PC-3 (cell line): Measurements from ENCODE around the gene IDE. TPM values are rescaled to one million over a fixed set of nuclear protein-coding genes. Genes with fewer than 3 reads are reported as not detected.

Experiments
- ATAC-seq: fragments of 200-7000 bp; cut with Tn5 transposase; 2 replicates; pipeline ENCODE4 v1.9.1; 2020; ENCODE audit warnings: mild to moderate bottlenecking, moderate library complexity
- BruUV-seq: library from RNA; stranded (reverse); fragments of 400-500 nt; replicated peaks from 2 replicates; lab custom pipeline; 2021; lab: Mats Ljungman, UMichigan
- CTCF ChIA-PET: fragments of 300-600 bp; sonication (Branson Sonifier 250); formaldehyde crosslinking; loops from one replicate; lab custom pipeline; 2022; ENCODE audit warnings: antibody characterized with exemption; lab: Charles Lee
- POLR2A ChIA-PET: fragments of 300-600 bp; sonication (Branson Sonifier 250); formaldehyde crosslinking; loops from one replicate; lab custom pipeline; 2022; ENCODE audit warnings: antibody characterized with exemption; ENCODE audit not compliant: unreplicated experiment; lab: Charles Lee
- DNase-seq: peaks from one replicate; pipeline ENCODE4 v3.0.0-alpha.2; 2015
- H2AFZ ChIP-seq: fragments of 300-600 bp; sonication (generic); 2 replicates; pipeline ENCODE4 v1.6.0; 2016; ENCODE audit warnings: antibody characterized with exemption, low read length
- H3F3A ChIP-seq: fragments of 300-600 bp; sonication (generic); one replicate; pipeline ENCODE4 v1.6.0; 2017; ENCODE audit warnings: antibody characterized with exemption, low read length, control low read depth, mild to moderate bottlenecking; ENCODE audit not compliant: unreplicated experiment
- H3K27ac ChIP-seq: fragments of 300-600 bp; sonication (generic); 2 replicates; pipeline ENCODE4 v1.5.1; 2016; ENCODE audit warnings: mild to moderate bottlenecking, low read length
- H3K27me3 ChIP-seq: fragments of 300-600 bp; sonication (generic); 2 replicates; pipeline ENCODE4 v1.6.1; 2016; ENCODE audit warnings: low read length, mixed read lengths
- H3K36me3 ChIP-seq: fragments of 300-600 bp; sonication (generic); 2 replicates; pipeline ENCODE4 v1.6.1; 2016; ENCODE audit warnings: low read depth, mixed run types, low read length, mixed read lengths
- H3K4me1 ChIP-seq: fragments of 300-600 bp; sonication (generic); 2 replicates; pipeline ENCODE4 v1.5.1; 2016; ENCODE audit warnings: low read length; ENCODE audit not compliant: insufficient read depth
- H3K4me2 ChIP-seq: fragments of 300-600 bp; sonication (generic); 2 replicates; pipeline ENCODE4 v1.6.0; 2016; ENCODE audit warnings: low read length
- H3K4me3 ChIP-seq: fragments of 300-600 bp; sonication (generic); 2 replicates; pipeline ENCODE4 v1.5.1; 2016; ENCODE audit warnings: mild to moderate bottlenecking, low read length, mixed read lengths
- H3K79me2 ChIP-seq: fragments of 300-600 bp; sonication (generic); 2 replicates; pipeline ENCODE4 v1.6.1; 2017; ENCODE audit warnings: low read length, mixed read lengths
- H3K9ac ChIP-seq: fragments of 300-600 bp; sonication (generic); 2 replicates; pipeline ENCODE4 v1.6.0; 2016; ENCODE audit warnings: mild to moderate bottlenecking, low read length
- H3K9me2 ChIP-seq: fragments of 300-600 bp; sonication (generic); replicated peaks from 2 replicates; pipeline ENCODE4 v1.6.1; 2016; ENCODE audit warnings: mixed run types, low read length, mixed read lengths
- H3K9me3 ChIP-seq: fragments of 300-600 bp; sonication (generic); 2 replicates; pipeline ENCODE4 v1.6.1; 2016; ENCODE audit warnings: low read length, mixed read lengths
- H4K20me1 ChIP-seq: fragments of 300-600 bp; sonication (generic); 2 replicates; pipeline ENCODE4 v1.6.1; 2016; ENCODE audit warnings: low read length, mixed read lengths
- CTCF ChIP-seq: fragments of 300-600 bp; sonication (generic); conservative IDR thresholded peaks from 2 replicates; pipeline ENCODE4 v1.5.1; 2017; ENCODE audit warnings: antibody characterized with exemption, low read depth, mild to moderate bottlenecking, low read length
- EZH2 ChIP-seq: fragments of 300-600 bp; sonication (generic); IDR thresholded peaks from one replicate; pipeline ENCODE4 v1.6.1; 2017; ENCODE audit warnings: antibody characterized with exemption, mild to moderate bottlenecking, low read length; ENCODE audit not compliant: unreplicated experiment
- EZH2phosphoT487 ChIP-seq: fragments of 300-600 bp; sonication (generic); IDR thresholded peaks from 2 replicates; pipeline ENCODE4 v1.6.1; 2018; ENCODE audit warnings: mild to moderate bottlenecking, antibody characterized with exemption, low read length, borderline replicate concordance
- intact Hi-C: fragments of 100-400 bp; cut with micrococcal nuclease; formaldehyde crosslinking; loops from 2 replicates; pipeline ENCODE4 v1.9.0; 2023
- total RNA-seq: library from RNA; depleted of rRNA; stranded (reverse); fragments of >200 nt; gene quantifications from 2 replicates; pipeline ENCODE4 v1.2.3, GENCODE V29; 2014

The IDE gene
- total RNA-seq, 1 experiment from 2014 or later = 28.7 TPM

- DNase-seq = no peak
These were observed 152.3 kb downstream of the IDE start for GRCh38 chr10:92421550-92421949.

GRCh38 chr10:92420546-92421275 is 153.2 kb downstream of the IDE start:
- Histone ChIP-seq H3K27ac (no peak overlapping the region), H3K9ac (no peak overlapping the region), H3K9me3 (no peaks in the 10 kb centered on the region), H3K9me2 (no peaks in the 10 kb centered on the region), H3K27me3 (no peaks in the 10 kb centered on the region), H3K4me1 (no peaks in the 10 kb centered on the region), H3F3A (no peaks in the 10 kb centered on the region), H3K36me3 (no peaks in the 10 kb centered on the region), H3K4me3 (no peak overlapping the region), H3K4me2 (no peak overlapping the region), H2AFZ (no peak overlapping the region), H4K20me1 (no peaks in the 10 kb centered on the region), H3K79me2 (no peaks in the 10 kb centered on the region)
- intact Hi-C loops = no loop called here
- ChIA-PET POLR2A (no interaction called here), CTCF (no interaction called here)
- no peak for TF ChIP-seq EZH2
- TF ChIP-seq CTCF = no peak
- no peak for TF ChIP-seq EZH2phosphoT487
- no peak for ATAC-seq
- no TSS peak for BruUV-seq
- DNase-seq = no peak

More at GRCh38 chr10:92421550-92421949, 152.3 kb downstream of the IDE start:
- Histone ChIP-seq H3K4me3 (no peak overlapping the region), H3K27me3 (no peaks in the 10 kb centered on the region), H3K9ac (no peak overlapping the region), H3K9me3 (no peaks in the 10 kb centered on the region), H3K4me2 (no peak overlapping the region), H3K4me1 (no peaks in the 10 kb centered on the region), H3K9me2 (no peaks in the 10 kb centered on the region), H4K20me1 (no peaks in the 10 kb centered on the region), H3F3A (no peaks in the 10 kb centered on the region), H2AFZ (no peak overlapping the region), H3K27ac (no peak overlapping the region), H3K79me2 (no peaks in the 10 kb centered on the region), H3K36me3 (no peaks in the 10 kb centered on the region)
- ChIA-PET POLR2A (no interaction called here), CTCF (no interaction called here)
- TF ChIP-seq CTCF (no peak), EZH2 (no peak), EZH2phosphoT487 (no peak)
- intact Hi-C loops = no loop called here
- no TSS peak for BruUV-seq
- ATAC-seq = no peak
